AG09309 (cell line): ENCODE data around the gene DCAF4.

Experiments
- DNase-seq: peaks from one replicate; pipeline ENCODE4 v3.0.0-alpha.2; 2010; ENCODE audit warnings: low read depth
- H3K4me3 ChIP-seq: 2 replicates; pipeline ENCODE4 v1.5.1; 2011; ENCODE audit warnings: mild to moderate bottlenecking, low read depth, low read length, moderate library complexity; ENCODE audit not compliant: control insufficient read depth
- CTCF ChIP-seq: IDR thresholded peaks from 2 replicates; pipeline ENCODE4 v1.5.1; 2011; ENCODE audit warnings: mild to moderate bottlenecking, low read depth, low read length, inconsistent platforms; ENCODE audit not compliant: insufficient read depth, control insufficient read depth; ENCODE audit errors: missing control alignments

Gene DCAF4

GRCh38 chr14:72974661-72975060, 48.4 kb downstream of the DCAF4 start:
- no peak for DNase-seq
- no peak for TF ChIP-seq CTCF
- H3K4me3 ChIP-seq: no peak overlapping the region

DNA sequence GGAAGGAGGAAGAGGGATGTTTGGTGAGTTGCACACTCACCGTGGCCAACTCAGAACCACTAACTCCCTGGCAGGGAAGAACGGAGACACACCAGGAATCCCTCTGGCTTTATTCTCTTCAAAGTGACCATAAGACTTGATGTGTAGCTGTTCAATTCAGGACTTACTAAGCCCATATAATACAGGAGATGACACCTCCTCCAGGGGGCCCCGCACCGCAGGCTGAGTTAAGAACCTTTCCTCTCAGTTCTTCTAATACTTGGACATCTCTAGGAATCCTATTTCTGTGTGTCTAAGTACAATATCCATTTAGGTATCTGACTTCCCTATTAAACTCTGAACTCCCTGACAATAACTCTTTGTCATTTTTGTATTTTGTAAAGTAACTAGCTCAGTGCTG, 49.5 kb downstream of the DCAF4 start:
- no peak for TF ChIP-seq CTCF
- H3K4me3 ChIP-seq: no peak overlapping the region
- no peak for DNase-seq

DNA sequence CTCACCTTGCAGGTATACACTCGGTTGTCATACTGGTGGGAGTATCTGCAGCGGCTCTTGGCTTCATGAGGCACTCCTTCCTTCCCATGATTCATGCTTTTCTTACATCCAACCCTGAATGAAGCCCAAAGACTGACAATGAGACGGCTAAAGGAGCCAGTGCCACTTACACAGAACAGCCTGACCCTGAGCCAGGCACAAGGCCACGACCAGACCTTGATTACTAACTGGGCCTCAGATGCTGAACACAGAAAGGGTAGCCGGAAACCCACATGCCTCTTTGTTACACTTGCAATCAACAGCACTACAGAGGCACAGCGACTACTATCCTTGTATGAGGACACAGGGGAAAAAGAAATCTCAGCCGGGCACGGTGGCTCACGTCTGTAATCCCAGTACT, 52.6 kb downstream of the DCAF4 start:
- DNase-seq: no peak

GRCh38 chr14:72980863-72981262, 54.6 kb downstream of the DCAF4 start:
- no peak for TF ChIP-seq CTCF
- no peak overlapping the region for H3K4me3 ChIP-seq
- DNase-seq: no peak

More for the DNA sequence above, 52.6 kb downstream of the DCAF4 start:
- H3K4me3 ChIP-seq: no peak overlapping the region
- TF ChIP-seq CTCF: no peak

GRCh38 chr14:72982146-72982708, 56.0 kb downstream of the DCAF4 start:
- TF ChIP-seq CTCF: no peak
- DNase-seq: no peak

DNA sequence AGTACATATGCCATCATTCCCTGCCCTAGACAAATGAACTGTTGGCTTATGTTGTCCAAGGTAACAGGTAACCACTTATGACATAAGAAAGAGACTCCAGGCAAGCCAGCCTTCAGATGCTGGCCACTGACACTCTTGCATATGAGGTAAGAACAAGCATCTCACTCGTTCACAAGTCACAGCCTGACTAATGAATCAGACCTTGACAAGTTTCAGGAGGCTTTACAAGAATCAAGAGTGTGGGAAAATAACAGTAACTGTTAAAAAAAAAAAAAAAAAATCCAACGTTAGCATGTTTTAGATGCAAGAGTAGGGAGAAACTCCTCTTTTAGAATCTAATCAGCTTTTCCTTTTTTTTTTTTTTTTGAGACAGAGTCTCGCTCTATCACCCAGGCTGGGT, 60.0 kb downstream of the DCAF4 start:
- TF ChIP-seq CTCF: no peak
- no peak for DNase-seq

More at GRCh38 chr14:72982146-72982708, 56.0 kb downstream of the DCAF4 start:
- H3K4me3 ChIP-seq: no peak overlapping the region

GRCh38 chr14:72986857-72987256, 60.6 kb downstream of the DCAF4 start:
- TF ChIP-seq CTCF: no peak
- no peak overlapping the region for H3K4me3 ChIP-seq
- no peak for DNase-seq

More for the DNA sequence above, 60.0 kb downstream of the DCAF4 start:
- H3K4me3 ChIP-seq: no peak overlapping the region
